GM18517 (cell line): ENCODE results near the gene SGSM2.
A peak's percentile ranks its signal among the peaks of the same experiment; 100 is the strongest.
"Not testable (repeated sequence)": the region's sequence is repeated elsewhere in the genome, so short reads cannot be mapped to it uniquely, and the experiment has no call there.

Source experiments
- ATAC-seq: cut with Tn5 transposase; IDR thresholded peaks from one replicate; pipeline ENCODE4 v1.9.1; 2021; ENCODE audit warnings: mild to moderate bottlenecking, moderate library complexity; ENCODE audit not compliant: unreplicated experiment

Gene SGSM2, protein sequence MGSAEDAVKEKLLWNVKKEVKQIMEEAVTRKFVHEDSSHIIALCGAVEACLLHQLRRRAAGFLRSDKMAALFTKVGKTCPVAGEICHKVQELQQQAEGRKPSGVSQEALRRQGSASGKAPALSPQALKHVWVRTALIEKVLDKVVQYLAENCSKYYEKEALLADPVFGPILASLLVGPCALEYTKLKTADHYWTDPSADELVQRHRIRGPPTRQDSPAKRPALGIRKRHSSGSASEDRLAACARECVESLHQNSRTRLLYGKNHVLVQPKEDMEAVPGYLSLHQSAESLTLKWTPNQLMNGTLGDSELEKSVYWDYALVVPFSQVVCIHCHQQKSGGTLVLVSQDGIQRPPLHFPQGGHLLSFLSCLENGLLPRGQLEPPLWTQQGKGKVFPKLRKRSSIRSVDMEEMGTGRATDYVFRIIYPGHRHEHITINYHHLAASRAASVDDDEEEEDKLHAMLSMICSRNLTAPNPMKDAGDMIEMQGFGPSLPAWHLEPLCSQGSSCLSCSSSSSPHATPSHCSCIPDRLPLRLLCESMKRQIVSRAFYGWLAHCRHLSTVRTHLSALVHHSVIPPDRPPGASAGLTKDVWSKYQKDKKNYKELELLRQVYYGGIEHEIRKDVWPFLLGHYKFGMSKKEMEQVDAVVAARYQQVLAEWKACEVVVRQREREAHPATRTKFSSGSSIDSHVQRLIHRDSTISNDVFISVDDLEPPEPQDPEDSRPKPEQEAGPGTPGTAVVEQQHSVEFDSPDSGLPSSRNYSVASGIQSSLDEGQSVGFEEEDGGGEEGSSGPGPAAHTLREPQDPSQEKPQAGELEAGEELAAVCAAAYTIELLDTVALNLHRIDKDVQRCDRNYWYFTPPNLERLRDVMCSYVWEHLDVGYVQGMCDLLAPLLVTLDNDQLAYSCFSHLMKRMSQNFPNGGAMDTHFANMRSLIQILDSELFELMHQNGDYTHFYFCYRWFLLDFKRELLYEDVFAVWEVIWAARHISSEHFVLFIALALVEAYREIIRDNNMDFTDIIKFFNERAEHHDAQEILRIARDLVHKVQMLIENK

DNA sequence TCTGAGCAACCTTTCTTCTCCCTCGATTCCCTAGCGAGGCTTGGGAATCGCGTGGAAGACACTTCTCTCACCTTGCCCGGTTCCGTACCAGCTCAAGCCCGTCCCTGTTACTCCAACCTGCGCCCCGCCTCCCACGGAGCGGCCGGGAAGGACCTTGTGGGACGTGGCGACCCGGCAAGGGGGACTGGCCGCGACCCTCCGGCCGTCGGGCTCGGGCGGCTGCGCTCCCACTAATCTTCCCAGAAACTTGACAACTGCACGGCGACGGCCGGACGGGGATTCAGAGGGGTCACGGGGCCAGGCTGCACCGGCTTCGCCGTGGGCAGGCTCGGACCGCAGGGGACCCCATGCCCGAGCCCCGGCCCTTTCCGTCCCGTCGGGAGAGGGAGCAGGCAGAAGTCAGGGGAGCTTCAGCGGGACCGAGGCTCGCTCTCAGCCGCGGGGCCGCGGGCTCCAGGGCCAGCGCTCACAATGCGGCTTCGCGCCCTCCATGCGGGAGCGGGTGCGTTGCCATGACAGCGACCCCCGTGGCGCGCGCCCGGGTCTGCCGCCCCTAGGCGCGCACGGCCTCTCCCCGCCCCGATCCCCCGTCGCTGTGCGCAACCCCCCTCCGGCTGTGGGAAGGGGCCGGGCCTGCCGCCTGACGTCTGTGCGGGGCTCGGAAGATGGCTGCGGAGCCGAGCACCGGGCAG is at the start of gene SGSM2:
SGSM2 (plus strand) TSS at position 650 of the 692 bp plus-strand sequence. CDS start 188 bp downstream, outside the sequence.
- peak; percentile 11 for ATAC-seq

DNA sequence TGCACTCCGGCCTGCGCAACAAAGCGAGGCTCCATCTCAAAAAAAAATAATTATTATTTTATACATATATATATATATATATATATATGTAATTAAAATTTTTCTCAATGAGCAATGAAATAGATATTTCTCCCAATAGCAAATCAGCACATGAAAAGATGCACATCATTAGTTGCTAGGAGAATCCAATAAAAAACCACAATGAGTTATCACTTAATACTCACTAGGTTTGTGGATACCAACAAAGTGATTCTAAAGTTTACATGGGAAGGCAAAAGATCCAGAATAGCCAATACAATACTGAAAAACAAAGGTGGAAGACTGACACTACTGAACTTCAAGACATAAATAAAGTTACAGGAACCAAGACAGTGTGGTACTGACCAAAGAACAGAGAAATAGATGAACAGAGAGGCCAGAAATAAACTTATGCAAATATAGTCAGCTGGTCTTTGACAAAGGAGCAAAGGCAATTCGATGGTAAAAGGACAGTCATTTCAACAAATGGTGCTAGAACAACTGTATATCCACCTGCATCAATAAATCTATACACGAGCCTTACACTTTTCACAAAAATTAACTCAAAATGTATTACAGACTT is 47.3 kb upstream of the SGSM2 start:
- no peak for ATAC-seq

DNA sequence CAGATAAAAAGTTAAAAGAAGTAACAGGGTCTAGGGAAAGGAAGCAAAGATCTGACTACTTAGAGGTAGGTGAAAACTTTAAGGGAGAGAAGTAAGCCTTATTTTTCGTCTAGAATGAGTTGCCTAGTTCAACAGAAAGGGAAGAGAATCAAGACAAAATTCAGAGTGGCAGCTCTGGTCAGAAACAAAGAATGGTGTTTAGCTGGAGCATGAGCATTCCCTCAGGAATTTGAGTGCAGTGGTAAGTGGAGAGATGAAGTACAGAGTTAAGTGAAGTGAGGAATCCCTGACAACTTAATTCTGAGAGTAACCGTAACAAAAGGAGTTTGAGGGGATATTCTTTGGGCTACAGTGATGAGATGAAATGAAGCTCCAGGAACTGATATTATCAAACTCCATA is 45.2 kb upstream of the SGSM2 start:
- ATAC-seq = no peak

DNA sequence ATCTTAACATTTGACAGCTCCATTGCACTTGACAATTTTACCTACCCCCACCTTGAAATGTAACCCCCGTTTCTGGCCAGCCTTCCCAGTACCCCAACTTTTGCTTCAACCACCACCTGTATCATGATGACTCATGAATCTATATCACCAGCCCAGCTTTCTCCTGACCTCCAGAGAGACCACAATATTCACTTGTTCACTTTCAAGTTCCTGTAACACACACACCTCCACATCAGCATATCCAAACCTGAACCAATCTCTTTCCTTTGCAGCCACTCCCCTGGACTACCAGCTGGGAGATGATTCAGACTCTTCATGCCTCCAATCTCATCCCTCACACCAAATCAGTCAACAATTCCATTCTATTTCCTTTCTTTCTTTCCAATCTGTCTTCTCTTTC is 41.7 kb upstream of the SGSM2 start:
- ATAC-seq = no peak

DNA sequence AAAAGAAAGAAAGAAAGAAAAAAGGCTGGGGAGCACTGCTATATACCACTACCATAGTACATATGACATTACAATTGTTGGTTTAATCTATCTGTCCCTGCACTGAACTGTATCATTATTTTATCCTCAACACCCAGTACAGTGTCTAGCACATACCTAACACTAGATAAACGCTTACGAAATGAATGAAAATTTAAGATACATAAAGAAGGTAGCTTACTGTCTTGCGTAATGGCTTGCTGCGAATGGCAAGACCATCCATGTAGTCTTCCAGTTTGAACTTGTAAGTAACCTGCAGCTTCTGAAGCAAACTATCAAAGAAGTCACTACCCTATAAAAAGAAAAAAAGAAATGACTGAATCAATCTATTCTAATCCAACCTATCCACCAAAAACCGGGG is 40.3 kb upstream of the SGSM2 start:
- no peak for ATAC-seq

DNA sequence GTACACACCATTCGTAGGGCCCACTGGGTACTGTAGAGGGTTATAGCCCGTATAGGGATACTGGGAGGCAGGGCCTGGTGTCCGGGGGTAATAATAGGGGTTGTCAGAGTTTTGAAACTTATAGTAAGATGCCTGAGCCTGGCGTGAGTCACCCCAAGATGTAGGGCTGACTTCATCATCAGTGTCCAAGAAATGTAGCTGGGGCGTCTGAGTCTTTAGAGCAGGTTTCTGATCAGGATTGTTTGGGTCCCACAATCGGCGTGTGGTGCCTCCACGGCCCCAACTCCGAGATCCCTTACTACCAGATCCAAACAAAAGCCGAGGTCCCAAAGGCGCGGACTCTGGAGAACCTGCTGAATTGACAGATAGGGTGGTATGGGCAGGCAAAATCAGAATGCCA is 38.2 kb upstream of the SGSM2 start:
- ATAC-seq = no peak

DNA sequence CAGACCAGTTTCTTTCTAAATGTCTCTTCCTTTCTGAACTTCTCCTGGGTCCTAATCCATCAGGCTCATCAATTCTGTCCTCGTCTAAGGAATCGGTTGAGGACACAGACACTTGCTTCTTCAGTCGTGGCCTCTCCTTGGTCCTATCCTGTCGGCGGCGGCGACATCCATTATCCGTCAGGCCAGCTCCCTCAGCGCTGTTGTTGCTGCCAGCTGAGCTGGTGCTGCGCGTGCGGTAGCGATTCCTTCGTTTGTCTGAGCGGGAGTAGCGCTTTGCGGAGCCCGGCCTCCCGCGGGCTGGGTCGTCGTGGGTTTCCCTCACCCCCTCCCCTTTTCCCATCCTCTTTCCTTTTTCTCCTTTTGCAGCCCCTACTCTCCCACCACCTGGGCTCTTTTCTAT is 37.5 kb upstream of the SGSM2 start:
- ATAC-seq = no peak

DNA sequence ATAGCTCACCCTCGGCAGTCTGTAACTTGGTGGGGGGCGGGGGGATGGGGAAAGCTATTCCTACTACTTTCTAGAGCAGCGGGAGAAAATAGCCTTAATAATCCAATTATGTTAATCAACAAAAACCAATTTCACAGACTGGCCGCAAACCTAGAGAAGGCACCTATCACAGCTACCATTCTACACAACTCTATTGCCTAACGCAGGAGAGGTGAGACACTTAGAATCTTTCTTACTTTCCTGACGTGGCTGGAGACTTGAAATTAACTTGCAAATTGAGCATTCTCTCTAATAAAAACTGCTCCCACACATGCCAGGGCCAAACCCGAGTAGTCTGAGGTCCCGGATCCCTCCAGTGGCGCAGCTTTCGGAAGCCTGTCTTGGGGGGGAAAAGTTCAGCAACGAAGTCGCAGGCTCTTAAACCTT is 34.5 kb upstream of the SGSM2 start:
- ATAC-seq = no peak

DNA sequence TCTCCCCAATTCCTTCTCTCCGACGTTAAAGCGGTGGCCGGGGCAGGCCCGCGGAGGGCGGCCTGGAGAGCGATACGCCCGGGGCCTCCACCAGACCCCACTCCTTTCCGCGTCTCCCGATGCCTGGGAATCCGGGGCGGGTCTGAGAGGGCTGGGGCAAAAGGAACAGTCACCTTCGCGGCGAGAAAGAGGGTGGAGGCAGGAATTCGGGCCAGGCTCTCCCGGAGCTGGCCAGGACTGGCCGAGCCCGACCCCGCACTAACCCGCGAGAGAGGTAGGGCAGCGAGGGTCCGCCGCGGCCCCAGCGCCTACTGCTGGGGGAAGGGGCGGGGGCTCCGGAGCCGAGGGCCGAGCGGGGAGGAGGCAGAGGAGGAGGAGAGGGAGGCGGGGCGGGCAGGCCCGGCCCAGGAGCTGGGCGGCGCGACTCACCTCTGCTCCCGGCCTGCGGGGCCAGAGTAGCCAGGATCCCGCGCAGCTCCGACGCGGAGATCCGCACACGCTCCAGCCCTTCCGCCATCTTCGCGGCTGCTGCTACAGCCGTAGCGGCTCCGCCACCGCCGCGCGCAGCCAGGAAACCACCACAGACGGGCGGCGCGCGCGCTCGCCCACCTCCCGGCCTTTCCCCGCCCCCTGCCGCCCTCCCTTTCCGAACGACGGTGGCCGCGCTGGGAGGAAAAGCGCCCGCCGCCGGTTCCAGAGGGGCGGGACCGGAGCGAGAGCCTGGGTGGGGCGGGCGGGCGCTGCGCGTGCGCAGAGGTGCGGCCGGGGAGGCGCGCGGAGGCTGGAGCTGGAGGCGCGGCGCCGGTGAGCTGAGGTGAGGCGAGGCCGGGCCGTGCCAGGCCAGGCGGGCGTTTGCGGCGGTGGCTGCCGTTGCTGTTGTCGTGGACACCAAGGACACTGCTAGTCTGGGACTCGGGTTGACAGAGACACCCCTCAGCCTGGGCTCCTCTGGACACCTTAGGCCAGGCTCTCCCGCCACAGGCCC is 33.8 kb upstream of the SGSM2 start, which contains the start of the genes SMG6 and SRR:
SMG6 (minus strand) TSS at position 582 of the 985 bp plus-strand sequence; CDS start at position 517, 65 bp downstream.
SRR (plus strand) TSS at position 747 of the 985 bp plus-strand sequence. CDS start 11,611 bp downstream, outside the sequence.
- peak; percentile 74 for ATAC-seq

DNA sequence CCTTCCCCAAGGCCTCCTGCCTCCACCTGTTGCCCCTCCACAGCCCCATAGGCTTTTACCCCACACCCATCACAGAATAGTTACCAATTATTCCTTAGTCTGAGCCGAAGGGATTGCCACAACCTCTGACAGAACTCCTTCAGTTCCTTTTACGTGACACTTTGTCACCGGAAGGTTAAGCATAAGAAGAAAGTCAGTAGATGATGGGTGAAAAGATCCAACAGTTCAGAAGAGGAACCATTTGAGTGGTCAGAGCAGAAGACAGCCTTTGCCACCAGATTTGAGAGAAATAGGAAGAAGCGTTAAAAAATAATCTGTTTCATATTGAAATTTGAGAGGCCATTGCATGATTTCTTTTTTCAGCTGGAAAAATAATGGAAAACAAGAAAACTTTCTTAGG is 32.4 kb upstream of the SGSM2 start:
- no peak for ATAC-seq

DNA sequence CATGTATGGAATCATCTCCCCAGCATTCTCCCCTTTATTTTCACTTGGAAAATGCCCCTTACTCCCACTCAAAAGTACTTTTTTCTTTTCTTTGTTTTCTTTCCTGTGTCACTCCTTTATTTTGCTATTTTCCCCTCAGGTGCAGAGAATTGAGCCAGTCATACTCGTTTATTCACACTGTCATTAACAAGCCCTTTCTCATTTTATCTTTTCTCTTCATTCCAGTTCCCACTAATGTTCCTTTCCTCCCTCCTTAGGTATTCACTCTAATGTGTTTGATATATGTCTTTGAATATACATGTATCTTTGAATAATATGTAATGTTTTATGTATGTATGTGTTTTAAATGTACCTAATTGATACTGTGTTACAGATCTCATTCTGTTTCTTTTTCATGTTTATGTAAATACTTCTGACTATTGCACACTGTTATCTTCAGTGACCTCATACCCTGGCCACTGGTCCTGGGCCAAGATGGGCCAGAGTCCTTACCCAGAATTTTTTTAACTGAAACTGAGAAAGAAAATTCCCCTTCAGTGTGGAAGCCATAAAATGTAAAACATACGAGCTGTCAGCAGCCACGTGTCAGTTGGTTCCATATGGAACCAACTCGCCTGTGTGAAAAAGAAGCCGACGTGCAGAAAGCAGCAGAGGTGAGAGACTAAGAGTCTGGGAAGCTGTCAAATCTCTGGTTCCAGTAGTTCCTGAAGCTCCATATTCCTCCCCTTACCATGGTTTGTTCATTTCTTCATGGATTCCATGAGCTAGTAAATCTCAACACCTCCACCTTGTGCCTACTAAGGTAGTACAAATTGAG is 27.8 kb upstream of the SGSM2 start:
- ATAC-seq = no peak

DNA sequence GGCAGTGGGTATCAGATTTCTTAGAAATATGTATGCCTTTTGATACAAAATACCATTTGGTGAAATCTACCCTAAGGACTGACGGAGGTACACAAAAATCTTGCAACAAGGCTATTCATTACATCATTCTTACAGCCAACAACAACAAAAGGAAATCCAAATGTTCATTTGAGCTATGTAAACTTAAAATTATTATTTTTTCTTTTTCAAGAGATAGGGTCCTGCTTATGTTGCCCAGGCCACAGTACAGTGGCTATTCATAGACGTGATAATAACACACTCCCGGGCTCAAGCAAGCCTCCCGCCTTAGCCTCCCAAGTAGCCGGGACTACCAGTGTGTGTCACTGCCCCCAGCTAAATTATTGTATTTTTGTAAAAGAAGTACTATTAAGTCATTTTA is 24.6 kb upstream of the SGSM2 start:
- ATAC-seq = no peak

DNA sequence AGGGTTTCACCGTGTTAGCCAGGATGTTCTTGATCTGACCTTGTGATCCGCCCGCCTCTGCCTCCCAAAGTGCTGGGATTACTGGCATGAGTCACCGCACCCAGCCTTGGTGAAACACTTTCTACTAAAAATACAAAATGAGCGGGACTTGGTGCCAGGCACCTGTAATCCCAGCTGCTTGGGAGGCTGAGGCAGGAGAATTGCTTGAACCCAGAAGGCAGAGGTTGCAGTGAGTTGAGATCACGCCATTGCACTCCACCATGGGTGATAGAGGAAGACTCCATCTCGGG is 20.4 kb upstream of the SGSM2 start:
- not testable (repeated sequence) for ATAC-seq

DNA sequence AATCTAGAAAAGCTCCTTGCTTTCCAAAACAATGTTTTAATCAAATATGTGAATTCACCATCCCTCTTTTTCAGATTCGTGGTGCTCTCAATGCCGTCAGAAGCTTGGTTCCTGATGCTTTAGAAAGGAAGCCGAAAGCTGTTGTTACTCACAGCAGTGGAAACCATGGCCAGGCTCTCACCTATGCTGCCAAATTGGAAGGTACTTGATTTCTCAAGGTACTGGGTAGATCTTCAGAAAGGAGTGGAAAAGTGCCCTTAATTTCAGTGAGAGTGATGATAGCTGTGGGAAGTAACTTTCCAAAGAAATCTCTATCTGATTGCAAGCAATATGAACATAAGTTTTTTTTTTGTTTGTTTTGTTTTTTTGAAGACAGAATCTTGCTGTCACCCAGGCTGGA is 19.5 kb upstream of the SGSM2 start:
- ATAC-seq = no peak

DNA sequence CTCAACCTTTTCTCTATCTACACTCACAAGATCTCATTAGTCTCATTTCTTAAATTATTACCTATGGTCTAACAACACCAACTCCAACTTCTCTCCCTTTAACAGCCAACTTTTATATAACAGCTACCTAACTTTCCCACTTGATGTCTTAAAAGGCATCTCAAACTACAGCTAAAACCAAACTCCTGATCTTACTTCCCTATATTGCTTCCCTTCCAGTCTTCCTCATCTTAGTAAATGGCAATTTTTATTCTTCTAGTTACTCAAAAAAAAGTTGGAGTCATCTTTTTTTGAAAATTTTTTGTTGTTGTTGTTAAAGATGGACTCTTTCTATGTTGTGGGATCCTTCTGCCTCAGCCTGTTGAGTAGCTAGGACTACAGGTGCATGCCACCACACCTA is 18.2 kb upstream of the SGSM2 start:
- ATAC-seq = no peak

DNA sequence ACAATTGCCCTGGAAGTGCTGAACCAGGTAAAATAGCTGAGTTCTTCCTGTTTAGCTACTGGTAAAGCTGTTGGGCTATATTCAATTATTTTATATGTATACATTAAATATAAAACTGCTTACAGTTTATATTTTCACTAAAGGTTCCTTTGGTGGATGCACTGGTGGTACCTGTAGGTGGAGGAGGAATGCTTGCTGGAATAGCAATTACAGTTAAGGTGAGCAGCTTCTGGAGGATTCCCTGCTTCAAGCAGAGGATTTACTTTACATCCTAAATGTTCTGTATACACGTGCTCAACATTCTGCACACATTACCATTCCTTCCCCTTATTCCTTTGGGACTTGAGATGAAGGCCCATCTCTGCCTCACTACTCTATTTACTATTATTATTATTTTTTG is 15.9 kb upstream of the SGSM2 start:
- ATAC-seq = no peak

DNA sequence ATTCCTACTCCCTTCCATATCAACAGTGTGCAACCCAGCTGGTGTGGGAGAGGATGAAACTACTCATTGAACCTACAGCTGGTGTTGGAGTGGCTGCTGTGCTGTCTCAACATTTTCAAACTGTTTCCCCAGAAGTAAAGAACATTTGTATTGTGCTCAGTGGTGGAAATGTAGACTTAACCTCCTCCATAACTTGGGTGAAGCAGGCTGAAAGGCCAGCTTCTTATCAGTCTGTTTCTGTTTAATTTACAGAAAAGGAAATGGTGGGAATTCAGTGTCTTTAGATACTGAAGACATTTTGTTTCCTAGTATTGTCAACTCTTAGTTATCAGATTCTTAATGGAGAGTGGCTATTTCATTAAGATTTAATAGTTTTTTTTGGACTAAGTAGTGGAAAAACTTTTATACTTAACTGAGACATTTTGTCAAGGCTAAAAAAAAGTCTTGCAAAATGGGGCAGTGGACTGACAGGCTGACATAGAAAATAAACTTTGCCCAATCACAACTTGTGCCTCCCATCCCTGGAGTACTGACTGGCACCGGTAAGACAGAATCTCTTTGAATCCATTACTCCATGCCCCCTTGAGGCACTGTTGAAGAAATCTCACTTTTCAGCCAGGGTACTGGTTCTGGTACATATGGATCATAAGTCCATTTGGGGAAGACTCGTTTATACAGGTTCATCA is 13.5 kb upstream of the SGSM2 start:
- no peak for ATAC-seq

DNA sequence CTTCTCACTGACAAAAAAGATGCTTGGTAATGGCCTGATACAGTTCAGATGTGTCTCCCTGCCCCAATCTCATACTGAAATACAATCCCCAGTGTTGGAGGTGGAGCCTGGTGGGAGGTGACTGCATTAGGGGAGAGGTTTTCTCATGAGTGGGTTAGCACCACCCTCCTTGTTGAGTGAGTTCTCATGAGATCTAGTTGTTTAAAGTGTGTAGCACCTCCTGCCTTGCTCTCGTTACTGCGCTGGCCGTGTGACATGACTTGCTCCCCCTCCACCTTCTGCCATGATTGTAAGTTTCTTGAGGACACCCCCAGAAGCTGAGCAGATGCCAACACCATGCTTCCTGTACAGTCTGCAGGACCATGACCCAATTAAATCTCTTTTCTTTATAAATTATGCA is 6.0 kb upstream of the SGSM2 start:
- ATAC-seq = no peak
